ENCODE measurements around the gene CD300LG.

- TF ChIP-seq GATA2 (IDR thresholded peaks at IDR 0.05; ENCODE audit: low read depth, low read length): no peak
- no peak for TF ChIP-seq GATA3 (IDR thresholded peaks at IDR 0.05; ENCODE audit: low read depth, low read length)
Observed at GRCh38 chr17:43875476-43876147, 28.6 kb downstream of the CD300LG start.

Measured in SH-SY5Y (cell line).